GM18951 (cell line): Measurements from ENCODE around the gene UTP4.
"Not testable (repeated sequence)": the region's sequence is repeated elsewhere in the genome, so short reads cannot be mapped to it uniquely, and the experiment has no call there.

Source experiments
- POLR2A ChIP-seq: IDR thresholded peaks from 4 replicates; pipeline ENCODE4 v1.6.1; 2011; ENCODE audit warnings: mild to moderate bottlenecking; ENCODE audit not compliant: insufficient read length, insufficient read depth; ENCODE audit errors: extremely low read depth
- in situ Hi-C: fragments of 300-500 bp; cut with MboI; formaldehyde crosslinking; loops from one replicate; pipeline ENCODE4 v1.12.0; 2022; ENCODE audit warnings: low sequenced_read_pairs, mixed read lengths, inconsistent platforms; ENCODE audit not compliant: unreplicated experiment

UTP4 gene

GRCh38 chr16:69127966-69128510, 4.4 kb upstream of the UTP4 start:
- in situ Hi-C loops: no loop called here
- no peak for TF ChIP-seq POLR2A

- in situ Hi-C loops: no loop called here
- TF ChIP-seq POLR2A: no peak
These were observed 2.0 kb upstream of the UTP4 start for GRCh38 chr16:69130461-69130860.

GRCh38 chr16:69131167-69131838, 1.1 kb upstream of the UTP4 start:
- in situ Hi-C loops: no loop called here
- no peak for TF ChIP-seq POLR2A

GRCh38 chr16:69131839-69132423, 518 bp upstream of the UTP4 start:
- in situ Hi-C loops: no loop called here
- TF ChIP-seq POLR2A: no peak

GRCh38 chr16:69133373-69133954, 1.0 kb downstream of the UTP4 start:
- in situ Hi-C loops: no loop called here
- no peak for TF ChIP-seq POLR2A

GRCh38 chr16:69138608-69139007, 6.2 kb downstream of the UTP4 start:
- no peak for TF ChIP-seq POLR2A
- in situ Hi-C loops: no loop called here

GRCh38 chr16:69139464-69139863, 7.0 kb downstream of the UTP4 start:
- in situ Hi-C loops: not testable (repeated sequence)

GRCh38 chr16:69141014-69141413, 8.6 kb downstream of the UTP4 start:
- TF ChIP-seq POLR2A: no peak
- in situ Hi-C loops: loop anchor here (10.0 kb wide), 1 partner anchor 144 kb away; no protein-coding TSS in a partner anchor

GRCh38 chr16:69141936-69142335, 9.5 kb downstream of the UTP4 start:
- in situ Hi-C loops: loop anchor here (10.0 kb wide), 1 partner anchor 143 kb away; no protein-coding TSS in a partner anchor
- no peak for TF ChIP-seq POLR2A

GRCh38 chr16:69143116-69143515, 10.7 kb downstream of the UTP4 start:
- TF ChIP-seq POLR2A: no peak
- in situ Hi-C loops: loop anchor here (10.0 kb wide), 1 partner anchor 142 kb away; no protein-coding TSS in a partner anchor

GRCh38 chr16:69145658-69146057, 13.2 kb downstream of the UTP4 start:
- in situ Hi-C loops: loop anchor here (10.0 kb wide), 1 partner anchor 139 kb away; no protein-coding TSS in a partner anchor
- no peak for TF ChIP-seq POLR2A

GRCh38 chr16:69149621-69150020, 17.2 kb downstream of the UTP4 start:
- in situ Hi-C loops: loop anchor here (10.0 kb wide), 3 partner anchors 115 to 155 kb away; no protein-coding TSS in a partner anchor

- in situ Hi-C loops: loop anchor here (10.0 kb wide), 2 partner anchors 114 to 154 kb away; no protein-coding TSS in a partner anchor
- TF ChIP-seq POLR2A: no peak
These were observed 17.9 kb downstream of the UTP4 start for GRCh38 chr16:69150146-69150865.
